Measurements from ENCODE around the gene MGAM2. TPM values are rescaled to one million over a fixed set of nuclear protein-coding genes. Genes with fewer than 3 reads are reported as not detected.

Gene MGAM2
- total RNA-seq, 1 experiment from 2014 or later: 0.10 TPM

DNA sequence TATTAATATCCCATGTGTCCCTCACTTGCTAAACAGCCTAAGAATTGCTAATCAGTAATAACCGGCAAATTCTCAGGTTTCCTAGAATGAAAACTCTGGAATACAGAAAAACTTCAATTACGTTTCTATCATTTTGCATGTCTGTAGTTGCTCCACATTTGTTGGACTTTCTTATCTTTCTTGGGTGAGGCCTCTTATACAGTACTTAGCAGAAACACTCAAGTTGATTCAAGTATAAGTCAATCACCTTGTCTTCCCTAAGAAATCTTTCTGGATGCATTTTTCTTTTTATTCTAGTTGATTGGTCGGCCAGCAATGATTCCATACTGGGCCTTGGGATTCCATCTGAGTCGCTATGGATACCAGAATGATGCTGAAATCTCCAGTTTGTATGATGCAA is 61.4 kb downstream of the MGAM2 start:
- in situ Hi-C loops (cut with HindIII; ENCODE audit: low pct_unique_long_range_greater_than_20kb, low sequenced_read_pairs): no loop called here
- POLR2A ChIA-PET: no interaction called here

DNA sequence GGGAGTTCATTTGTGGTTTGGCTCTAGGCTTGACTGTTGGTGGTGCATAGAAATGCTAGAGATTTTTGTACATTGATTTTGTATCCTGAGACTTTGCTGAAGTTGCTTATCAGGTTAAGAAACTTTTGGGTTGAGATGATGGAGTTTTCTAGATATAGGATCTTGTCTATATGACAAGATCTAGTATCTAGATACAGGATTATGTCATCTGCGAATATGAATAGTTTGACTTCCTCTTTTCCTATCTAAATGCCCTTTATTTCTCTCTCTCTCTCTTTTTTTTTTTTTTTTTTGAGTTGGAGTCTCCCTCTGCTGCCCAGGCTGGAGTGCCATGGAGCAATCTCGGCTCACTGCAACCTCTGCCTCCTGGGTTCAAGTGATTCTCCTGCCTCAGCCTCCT is 62.9 kb downstream of the MGAM2 start:
- CTCF ChIA-PET: no interaction called here
- intact Hi-C loops (cut with micrococcal nuclease; ENCODE audit: unreplicated experiment): no loop called here
- no TSS peak for BruUV-seq (replicated peaks)
- POLR2A ChIA-PET: no interaction called here
- no peaks in the 10 kb centered on the region for H3K36me3 ChIP-seq (ENCODE audit: control insufficient read depth, insufficient read depth, low read length)
- TF ChIP-seq, protein P1, sequence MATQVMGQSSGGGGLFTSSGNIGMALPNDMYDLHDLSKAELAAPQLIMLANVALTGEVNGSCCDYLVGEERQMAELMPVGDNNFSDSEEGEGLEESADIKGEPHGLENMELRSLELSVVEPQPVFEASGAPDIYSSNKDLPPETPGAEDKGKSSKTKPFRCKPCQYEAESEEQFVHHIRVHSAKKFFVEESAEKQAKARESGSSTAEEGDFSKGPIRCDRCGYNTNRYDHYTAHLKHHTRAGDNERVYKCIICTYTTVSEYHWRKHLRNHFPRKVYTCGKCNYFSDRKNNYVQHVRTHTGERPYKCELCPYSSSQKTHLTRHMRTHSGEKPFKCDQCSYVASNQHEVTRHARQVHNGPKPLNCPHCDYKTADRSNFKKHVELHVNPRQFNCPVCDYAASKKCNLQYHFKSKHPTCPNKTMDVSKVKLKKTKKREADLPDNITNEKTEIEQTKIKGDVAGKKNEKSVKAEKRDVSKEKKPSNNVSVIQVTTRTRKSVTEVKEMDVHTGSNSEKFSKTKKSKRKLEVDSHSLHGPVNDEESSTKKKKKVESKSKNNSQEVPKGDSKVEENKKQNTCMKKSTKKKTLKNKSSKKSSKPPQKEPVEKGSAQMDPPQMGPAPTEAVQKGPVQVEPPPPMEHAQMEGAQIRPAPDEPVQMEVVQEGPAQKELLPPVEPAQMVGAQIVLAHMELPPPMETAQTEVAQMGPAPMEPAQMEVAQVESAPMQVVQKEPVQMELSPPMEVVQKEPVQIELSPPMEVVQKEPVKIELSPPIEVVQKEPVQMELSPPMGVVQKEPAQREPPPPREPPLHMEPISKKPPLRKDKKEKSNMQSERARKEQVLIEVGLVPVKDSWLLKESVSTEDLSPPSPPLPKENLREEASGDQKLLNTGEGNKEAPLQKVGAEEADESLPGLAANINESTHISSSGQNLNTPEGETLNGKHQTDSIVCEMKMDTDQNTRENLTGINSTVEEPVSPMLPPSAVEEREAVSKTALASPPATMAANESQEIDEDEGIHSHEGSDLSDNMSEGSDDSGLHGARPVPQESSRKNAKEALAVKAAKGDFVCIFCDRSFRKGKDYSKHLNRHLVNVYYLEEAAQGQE (IDR thresholded peaks at IDR 0.05; ENCODE audit: insufficient read depth in 1 of 2, low read depth in 2 of 2, low read length in 1 of 2): no peak
- TF ChIP-seq TCF7L2 (IDR thresholded peaks at IDR 0.05; ENCODE audit: low read depth, low read length): no peak
- TF ChIP-seq SIN3A (IDR thresholded peaks at IDR 0.05; ENCODE audit: borderline replicate concordance, insufficient read depth, low read depth, low read length): no peak
- TF ChIP-seq, protein P2, sequence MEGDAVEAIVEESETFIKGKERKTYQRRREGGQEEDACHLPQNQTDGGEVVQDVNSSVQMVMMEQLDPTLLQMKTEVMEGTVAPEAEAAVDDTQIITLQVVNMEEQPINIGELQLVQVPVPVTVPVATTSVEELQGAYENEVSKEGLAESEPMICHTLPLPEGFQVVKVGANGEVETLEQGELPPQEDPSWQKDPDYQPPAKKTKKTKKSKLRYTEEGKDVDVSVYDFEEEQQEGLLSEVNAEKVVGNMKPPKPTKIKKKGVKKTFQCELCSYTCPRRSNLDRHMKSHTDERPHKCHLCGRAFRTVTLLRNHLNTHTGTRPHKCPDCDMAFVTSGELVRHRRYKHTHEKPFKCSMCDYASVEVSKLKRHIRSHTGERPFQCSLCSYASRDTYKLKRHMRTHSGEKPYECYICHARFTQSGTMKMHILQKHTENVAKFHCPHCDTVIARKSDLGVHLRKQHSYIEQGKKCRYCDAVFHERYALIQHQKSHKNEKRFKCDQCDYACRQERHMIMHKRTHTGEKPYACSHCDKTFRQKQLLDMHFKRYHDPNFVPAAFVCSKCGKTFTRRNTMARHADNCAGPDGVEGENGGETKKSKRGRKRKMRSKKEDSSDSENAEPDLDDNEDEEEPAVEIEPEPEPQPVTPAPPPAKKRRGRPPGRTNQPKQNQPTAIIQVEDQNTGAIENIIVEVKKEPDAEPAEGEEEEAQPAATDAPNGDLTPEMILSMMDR (IDR thresholded peaks at IDR 0.05): no peak
- no peak for TF ChIP-seq POLR2AphosphoS5 (IDR thresholded peaks at IDR 0.05; ENCODE audit: low read depth, low read length)
- no peaks in the 10 kb centered on the region for H3K4me1 ChIP-seq (ENCODE audit: control insufficient read depth, insufficient read depth, low read length)
- ATAC-seq (no peak), DNase-seq (ENCODE audit: low read depth, low spot score) (no peak)
- H3K4me3 ChIP-seq (ENCODE audit: low read depth in 2 of 2, low read length in 2 of 2): no peak overlapping the region
- H3K27ac ChIP-seq (ENCODE audit: low read length): no peak overlapping the region
- in situ Hi-C loops (cut with HindIII; ENCODE audit: low pct_unique_long_range_greater_than_20kb, low sequenced_read_pairs): no loop called here
- H3K9me3 ChIP-seq (ENCODE audit: control insufficient read depth, insufficient read depth, low read depth, low read length): no peaks in the 10 kb centered on the region
- H3K27me3 ChIP-seq (ENCODE audit: control insufficient read depth, insufficient read depth, low read length): no peaks in the 10 kb centered on the region

More for the DNA sequence above, 61.4 kb downstream of the MGAM2 start:
- Histone ChIP-seq H3K27me3 (ENCODE audit: control insufficient read depth, insufficient read depth, low read length) (no peaks in the 10 kb centered on the region), H3K36me3 (ENCODE audit: control insufficient read depth, insufficient read depth, low read length) (no peaks in the 10 kb centered on the region), H3K27ac (ENCODE audit: low read length) (no peak overlapping the region), H3K9me3 (ENCODE audit: control insufficient read depth, insufficient read depth, low read depth, low read length) (no peaks in the 10 kb centered on the region), H3K4me3 (ENCODE audit: low read depth in 2 of 2, low read length in 2 of 2) (no peak overlapping the region), H3K4me1 (ENCODE audit: control insufficient read depth, insufficient read depth, low read length) (no peaks in the 10 kb centered on the region)
- no TSS peak for BruUV-seq (replicated peaks)
- no peak for DNase-seq (ENCODE audit: low read depth, low spot score)
- ATAC-seq: no peak
- CTCF ChIA-PET: no interaction called here
- intact Hi-C loops (cut with micrococcal nuclease; ENCODE audit: unreplicated experiment): no loop called here
- TF ChIP-seq, protein P1 (IDR thresholded peaks at IDR 0.05; ENCODE audit: insufficient read depth in 1 of 2, low read depth in 2 of 2, low read length in 1 of 2): no peak
- TF ChIP-seq POLR2AphosphoS5 (IDR thresholded peaks at IDR 0.05; ENCODE audit: low read depth, low read length) (no peak), TCF7L2 (IDR thresholded peaks at IDR 0.05; ENCODE audit: low read depth, low read length) (no peak), SIN3A (IDR thresholded peaks at IDR 0.05; ENCODE audit: borderline replicate concordance, insufficient read depth, low read depth, low read length) (no peak)
- TF ChIP-seq, protein P2 (IDR thresholded peaks at IDR 0.05): no peak

Measured in Panc1 (cell line).